HG02588 (cell line): ENCODE measurements around the gene SERPINA6.
"Not testable (repeated sequence)": the region's sequence is repeated elsewhere in the genome, so short reads cannot be mapped to it uniquely, and the experiment has no call there.

Experiments used
- ATAC-seq: cut with Tn5 transposase; IDR thresholded peaks from one replicate; pipeline ENCODE4 v1.9.1; 2021; ENCODE audit warnings: mild to moderate bottlenecking, moderate library complexity; ENCODE audit not compliant: unreplicated experiment

The SERPINA6 gene

GRCh38 chr14:94355191-94355794 lies 32.2 kb upstream of the SERPINA6 start:
- ATAC-seq, result no peak

DNA sequence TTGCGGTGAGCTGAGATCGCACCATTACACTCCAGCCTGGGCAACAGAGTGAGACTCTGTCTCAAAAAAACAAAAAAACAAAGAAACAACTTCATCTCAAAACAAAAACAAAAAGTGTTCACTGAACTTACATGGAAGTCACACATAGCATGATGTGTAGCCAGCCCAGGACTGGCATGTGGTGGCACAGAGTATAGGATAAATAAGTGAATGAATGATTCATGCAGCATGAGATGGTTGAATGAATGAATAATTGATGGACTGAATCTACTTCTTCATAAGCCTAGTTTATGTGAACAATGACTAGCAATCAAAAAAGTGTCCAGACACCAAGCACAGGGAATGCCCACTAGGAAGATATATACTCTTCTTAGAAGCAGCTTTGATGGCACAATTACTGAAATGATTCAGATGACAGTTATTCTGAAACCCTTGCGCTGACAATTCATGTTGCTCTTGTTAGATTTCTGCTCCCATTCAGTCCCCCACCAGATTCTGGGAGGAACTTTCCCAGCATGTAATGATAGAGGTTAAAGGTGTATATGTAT lies 31.6 kb upstream of the SERPINA6 start:
- no peak for ATAC-seq

- not testable (repeated sequence) for ATAC-seq
These were observed 31.1 kb upstream of the SERPINA6 start for GRCh38 chr14:94354190-94354589.

DNA sequence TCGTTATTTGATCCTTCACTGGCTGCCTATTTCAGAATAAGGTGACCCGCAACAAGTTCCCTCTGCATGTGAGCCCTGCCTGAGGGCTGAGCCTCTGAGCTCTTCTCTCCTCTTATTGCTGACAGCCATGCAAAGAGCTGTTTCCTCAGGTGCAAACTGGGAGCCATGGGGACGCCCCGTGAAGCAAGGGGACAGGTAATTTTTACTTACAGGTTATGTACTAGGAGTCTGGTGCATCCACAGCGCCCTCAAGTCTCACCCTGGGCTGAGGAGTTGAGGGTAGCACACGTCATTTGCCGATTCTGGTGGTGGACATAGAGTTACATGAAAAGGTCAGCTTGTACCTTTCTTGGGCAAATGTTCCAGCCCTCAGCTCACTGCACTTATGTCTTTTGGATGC lies 26.1 kb upstream of the SERPINA6 start:
- no peak for ATAC-seq

- ATAC-seq, result no peak
These were observed 25.7 kb upstream of the SERPINA6 start for GRCh38 chr14:94348836-94349235.

DNA sequence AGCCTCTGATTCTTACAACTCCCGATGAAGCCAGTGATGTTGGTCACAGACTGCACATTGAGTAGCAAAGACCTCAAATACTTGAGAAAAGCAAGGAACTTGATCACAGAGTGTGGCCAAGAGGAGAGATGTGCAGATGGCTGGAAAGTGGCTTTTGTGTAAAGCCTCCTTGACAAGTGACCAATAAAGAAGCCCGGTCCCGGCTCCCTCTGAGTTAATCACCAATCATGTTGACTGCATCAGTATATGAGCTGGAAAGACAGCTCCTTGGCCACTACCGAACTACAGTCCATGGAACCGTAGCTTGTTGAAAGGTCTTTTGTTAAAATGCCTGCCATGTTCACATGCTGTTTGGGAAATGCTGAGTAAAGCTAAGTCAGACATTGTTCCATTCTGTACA lies 23.7 kb upstream of the SERPINA6 start:
- no peak for ATAC-seq

DNA sequence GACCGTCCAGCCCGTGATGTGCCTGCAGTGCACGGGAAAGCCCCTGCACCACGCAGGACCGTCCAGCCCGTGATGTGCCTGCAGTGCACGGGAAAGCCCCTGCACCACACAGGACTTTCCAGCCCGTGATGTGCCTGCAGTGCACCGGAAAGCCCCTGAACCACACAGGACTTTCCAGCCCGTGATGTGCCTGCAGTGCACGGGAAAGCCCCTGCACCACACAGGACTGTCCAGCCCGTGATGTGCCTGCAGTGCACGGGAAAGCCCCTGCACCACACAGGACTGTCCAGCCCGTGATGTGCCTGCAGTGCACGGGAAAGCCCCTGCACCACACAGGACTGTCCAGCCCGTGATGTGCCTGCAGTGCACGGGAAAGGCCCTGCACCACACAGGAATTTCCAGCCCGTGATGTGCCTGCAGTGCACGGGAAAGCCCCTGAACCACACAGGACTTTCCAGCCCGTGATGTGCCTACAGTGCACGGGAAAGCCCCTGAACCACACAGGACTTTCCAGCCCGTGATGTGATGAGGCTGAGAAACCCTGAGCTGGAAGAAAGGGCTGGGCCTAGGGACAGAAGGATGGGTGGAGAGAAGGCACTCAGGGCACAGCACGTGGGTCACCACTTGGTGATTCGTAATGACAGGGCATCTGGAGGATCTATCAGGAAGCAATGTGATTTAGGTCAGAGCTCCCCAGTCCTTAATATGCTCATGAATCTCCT lies 23.1 kb upstream of the SERPINA6 start:
- ATAC-seq, result peak; percentile 72

GRCh38 chr14:94345344-94346064 lies 22.4 kb upstream of the SERPINA6 start:
- ATAC-seq, result no peak

GRCh38 chr14:94344389-94344788 lies 21.3 kb upstream of the SERPINA6 start:
- ATAC-seq, result no peak

DNA sequence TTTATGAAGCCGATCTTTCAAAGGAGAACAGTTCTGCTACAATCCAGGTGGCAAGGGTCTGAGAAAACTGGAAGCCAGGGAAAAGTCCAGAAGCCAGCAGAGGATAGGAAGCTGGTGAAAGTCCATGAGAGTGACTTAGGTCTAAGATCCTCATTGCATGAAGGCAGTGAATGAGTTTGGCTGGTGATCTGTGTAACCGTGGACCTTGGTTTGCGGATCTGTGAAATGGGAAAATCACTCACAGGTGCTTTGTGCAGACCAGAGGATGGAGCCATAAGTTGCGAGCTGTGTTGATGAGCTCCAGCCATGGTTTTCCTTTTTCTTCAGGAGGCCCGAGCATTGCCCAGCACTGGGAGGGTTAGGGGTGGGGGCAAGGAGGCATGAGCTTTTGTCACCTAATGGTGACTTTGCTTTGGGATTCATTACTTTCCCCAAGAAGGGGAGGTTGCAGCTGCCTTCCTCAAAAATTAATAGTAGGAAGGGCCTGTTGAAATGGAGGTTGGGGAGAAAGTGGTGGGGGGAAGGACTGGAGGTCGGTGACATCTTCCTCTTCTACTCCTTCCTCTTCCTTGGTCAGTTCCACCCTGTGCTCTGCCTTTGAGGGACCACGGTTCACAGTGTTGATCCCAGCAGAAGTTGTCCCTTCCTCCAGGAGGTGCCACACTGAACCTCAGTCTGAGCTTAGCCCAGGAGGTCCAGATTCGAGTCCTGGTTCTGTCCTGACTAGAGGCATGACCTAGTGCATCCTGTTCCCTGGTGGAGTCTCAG lies 20.3 kb upstream of the SERPINA6 start:
- no peak for ATAC-seq

DNA sequence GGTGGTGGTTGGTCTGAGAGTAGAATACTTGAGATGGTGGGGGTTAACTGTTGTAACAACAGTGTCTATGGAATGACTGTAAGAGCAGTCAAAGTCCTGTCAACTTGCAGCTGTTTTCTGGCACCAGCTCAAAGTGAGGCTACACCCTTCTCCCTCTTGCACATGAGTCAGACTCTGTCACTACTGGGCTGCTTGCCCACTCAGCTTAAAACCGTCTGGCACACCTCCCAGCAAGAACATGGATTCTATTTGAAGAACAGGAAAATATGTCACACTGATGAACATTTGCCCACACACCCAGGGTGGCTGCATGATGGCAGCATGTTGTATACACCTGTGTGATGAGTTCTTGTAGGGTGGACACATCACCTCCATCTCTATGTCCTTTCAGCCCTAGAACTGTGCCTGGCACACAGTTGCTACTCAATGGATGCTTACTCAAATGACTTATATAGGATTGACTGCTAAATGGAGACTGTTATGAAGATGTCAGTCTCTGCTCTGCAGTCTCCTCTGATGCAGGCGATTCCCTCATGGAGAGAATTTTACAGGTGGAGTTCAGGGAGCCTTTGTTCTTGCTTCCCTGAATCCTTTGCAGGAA lies 19.3 kb upstream of the SERPINA6 start:
- no peak for ATAC-seq

DNA sequence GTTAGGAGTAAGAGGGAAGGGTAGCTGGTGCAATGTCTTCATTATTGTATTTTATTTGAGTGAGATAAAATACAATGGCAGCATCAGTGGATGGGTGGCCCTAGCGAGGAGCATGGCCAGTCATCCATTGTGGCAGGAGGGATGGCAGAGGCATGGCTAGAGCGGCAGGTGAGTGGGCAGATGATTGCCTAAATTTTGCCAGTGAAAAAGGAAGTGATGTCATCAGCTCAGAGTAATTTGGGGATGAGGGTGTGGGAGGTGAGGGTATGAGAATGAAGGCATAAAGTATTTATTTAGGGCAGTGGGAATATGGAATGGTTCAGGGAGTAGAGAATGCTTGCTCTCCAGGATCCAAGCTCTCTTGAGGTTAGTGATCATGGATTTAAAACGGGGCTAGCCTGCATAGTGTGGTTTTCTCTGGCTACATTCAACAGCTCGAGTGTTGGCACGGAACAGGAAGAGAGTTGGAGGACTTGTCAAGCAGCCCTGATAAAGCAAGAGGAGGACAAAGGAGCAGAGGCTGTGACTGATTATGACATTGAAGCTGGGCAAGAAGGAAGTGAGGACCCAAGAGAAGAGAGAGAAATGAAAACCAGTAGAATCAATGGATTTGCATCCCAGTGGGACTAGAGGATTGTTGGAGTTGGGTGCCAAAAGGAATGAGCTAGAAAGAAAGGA lies 18.7 kb upstream of the SERPINA6 start:
- ATAC-seq, result no peak

DNA sequence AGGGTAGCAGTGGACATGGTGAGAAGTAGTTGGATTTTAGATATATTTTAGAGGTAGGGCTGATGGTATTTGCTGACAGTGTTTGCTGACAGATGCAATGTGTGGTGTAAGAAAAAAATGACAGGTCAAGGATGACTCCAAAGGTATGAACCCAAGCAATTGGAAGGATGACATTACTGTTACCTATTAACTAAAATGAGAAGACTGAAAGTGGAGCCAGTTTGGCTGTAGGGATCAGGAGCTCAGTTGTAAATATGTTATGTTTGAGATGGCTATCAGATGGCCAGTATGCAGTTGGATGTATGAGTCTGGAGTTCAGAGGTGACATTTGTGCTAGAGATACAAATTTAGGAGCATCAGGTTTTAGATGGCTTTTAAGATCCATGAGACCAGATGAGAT lies 17.4 kb upstream of the SERPINA6 start:
- no peak for ATAC-seq

DNA sequence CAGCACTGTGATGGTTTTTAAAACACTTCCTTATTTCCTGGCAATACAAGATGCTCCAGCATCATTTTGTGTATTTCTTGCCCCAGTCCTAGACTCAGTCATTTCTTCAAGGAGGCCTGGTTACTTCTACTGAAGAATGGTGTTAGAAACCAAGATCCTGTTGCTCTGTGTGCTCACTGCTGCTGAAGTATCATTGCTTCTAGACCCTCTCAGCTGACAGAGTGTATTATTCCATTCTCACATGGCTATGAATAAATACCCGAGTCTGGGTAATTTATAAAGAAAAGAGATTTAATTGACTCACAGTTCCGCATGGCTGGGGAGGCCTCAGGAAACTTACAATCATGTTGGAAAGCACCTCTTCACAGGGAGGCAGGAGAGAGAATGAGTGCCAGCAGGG lies 14.9 kb upstream of the SERPINA6 start:
- no peak for ATAC-seq

DNA sequence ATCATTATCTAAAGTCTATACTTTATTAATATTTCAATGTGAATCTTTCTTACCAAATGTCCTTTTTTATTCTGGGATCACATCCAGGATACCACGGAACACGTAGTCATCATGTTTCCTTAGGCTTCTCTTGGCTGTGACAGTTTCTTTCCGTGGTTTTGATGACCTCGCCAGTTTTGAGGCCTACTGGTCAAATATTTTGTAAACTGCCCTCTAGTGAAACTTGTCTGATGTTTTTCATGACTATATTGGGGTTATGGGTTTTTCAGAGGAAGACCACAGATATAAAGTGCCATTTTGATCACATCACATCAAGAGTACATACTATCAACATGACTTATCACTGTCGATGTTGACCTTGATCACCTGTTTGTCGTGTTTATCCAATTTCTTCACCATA lies 14.1 kb upstream of the SERPINA6 start:
- ATAC-seq, result no peak

- ATAC-seq, result no peak
These were observed 11.7 kb upstream of the SERPINA6 start for GRCh38 chr14:94334872-94335271.

- ATAC-seq, result no peak
These were observed 9.5 kb upstream of the SERPINA6 start for GRCh38 chr14:94332587-94332986.

DNA sequence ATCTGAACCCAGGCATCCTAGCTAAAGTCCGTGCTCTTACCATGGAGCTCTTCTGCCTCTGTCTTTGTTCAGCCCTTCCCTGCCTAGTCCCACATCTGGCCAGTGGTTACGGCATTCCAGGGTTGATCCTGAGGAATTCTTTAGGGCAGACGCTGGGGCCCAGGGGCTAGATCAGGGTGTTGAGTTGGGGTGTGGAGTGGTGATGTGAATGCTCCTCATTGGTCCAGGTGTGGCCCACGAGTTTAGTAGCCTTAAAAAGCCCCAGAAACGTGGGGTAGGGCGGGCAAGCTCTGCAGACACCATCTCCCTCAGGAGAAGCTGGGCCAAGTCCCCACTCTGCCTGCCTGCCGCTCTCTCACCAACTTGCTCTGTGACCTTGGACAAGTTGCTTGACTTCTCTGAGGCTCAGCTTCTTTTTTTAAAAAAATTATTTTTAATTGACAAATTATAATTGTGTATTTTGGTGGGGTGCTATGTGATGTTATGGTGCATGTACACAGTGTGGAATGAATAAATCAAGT lies 9.0 kb upstream of the SERPINA6 start:
- ATAC-seq, result no peak

DNA sequence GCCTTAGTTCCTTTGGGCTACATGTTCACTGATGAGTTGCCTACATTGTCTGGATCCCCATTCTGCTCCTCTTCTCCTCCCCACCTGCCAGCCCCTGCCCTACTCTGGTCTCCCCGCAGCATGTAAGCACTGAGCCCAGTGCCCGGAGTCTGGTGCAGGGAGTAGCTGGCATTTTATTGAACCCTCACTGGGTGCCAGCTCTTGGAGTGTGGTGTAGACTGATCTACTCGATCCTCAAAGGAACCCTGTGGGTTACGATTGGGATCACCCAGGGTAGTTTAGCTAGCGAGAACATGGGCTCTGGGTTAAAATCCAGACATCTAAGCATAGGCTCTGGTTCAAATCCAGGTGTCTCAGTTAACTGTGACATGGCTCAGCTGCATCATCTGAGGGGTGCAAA lies 8.3 kb upstream of the SERPINA6 start:
- no peak for ATAC-seq

DNA sequence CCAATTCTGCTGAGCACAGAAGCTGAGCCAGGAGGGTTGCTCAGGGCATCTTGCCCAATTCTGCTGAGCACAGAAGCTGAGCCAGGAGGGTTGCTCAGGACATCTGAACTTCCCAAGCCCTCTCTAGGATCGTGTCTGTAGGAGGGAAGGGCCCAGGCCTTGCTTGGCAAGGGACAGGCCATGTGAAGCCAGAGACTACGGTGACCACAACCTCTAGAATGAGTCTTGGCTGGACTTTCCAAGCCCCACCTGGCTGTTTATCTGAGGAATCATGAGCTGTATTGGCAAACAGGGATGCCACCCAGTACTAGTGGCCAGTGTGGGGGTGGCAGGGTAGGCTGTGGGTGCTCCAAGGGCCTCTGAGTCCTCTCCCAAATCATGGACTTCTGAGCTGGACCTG lies 7.7 kb upstream of the SERPINA6 start:
- no peak for ATAC-seq
